SW 1271 (cell line): ENCODE measurements around the gene ATP2A2.
"Not testable (repeated sequence)": the region's sequence is repeated elsewhere in the genome, so short reads cannot be mapped to it uniquely, and the experiment has no call there.

Source experiments
- DNase-seq, 2 experiments: peaks; one replicate each; lab custom pipeline; 2025; lab: John Stamatoyannopoulos, UW

The ATP2A2 gene

DNA sequence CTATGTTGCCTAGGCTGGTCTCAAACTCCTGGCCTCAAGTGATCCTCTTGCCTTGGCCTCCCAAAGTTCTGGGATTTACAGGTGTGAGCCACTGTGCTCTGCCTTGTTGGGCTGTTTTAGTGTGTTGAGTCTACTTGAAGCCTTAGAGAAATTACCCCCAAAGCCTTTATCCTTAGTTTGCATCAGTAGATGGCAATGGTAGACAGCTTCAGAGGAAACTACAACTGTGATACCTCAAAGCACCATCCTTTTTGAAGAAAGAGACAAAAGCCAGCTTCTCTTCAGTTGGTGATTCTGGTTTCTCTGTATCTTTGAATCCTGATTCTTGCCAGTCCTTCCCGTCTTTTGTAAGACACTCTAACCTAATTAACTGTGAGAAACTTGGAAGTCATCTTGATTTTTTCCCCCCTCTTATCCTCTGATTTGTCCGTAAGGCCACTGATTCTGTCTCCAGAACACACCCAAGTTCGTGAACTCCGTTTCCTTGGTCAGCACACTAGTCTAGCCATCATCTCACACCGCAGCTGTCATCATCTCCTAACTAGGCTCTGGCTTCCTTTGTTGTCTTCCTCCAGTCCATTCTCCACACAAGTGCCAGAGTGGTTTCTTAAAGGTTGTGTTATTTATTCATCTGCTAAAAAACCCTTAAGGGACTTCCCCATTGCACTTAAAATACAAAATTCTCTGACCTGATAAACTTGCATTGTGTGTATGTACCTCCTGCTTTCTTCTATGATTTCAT, 20.2 kb downstream of the ATP2A2 start:
- DNase-seq, result no peak

DNA sequence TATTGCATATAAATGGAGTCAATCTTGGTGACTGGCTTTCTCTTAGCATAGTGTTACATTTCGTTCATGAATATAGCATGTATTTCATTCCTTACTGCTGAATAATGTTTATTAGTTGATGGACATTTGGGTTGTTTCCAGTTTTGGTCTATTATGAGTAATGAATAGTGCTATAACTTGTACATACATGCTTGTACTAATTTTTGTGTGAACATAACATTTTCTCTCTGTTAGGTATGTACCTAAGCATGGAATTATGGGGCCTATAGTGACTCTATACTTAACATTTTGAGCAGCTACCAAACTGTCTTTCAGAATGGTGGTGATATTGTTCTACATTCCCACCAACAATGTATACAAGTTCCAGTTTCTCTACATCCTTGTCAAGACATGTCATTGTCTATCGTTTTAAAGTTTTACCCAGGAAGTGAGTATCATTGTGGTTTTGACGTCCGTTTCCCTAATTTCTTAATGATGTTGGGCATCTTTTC, 23.1 kb downstream of the ATP2A2 start:
- DNase-seq, result no peak

DNA sequence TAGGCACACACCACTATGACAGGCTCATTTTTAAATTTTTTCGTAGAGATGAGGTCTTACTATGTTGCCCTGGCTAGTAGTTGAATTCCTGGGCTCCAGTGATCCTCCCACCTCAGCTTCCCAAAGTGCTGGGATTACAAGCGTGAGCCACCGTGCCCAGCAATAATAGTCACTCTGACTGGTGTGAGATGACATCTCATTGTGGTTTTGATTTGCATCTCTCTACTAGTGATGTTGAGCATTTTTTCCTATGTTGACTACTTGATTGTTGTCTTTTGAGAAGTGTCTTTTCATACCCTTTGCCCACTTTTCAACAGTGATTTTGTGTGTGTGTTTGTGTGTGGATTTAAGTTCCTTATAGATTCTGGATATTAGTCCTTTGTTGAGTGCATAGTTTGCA, 26.3 kb downstream of the ATP2A2 start:
- no peak for DNase-seq

DNA sequence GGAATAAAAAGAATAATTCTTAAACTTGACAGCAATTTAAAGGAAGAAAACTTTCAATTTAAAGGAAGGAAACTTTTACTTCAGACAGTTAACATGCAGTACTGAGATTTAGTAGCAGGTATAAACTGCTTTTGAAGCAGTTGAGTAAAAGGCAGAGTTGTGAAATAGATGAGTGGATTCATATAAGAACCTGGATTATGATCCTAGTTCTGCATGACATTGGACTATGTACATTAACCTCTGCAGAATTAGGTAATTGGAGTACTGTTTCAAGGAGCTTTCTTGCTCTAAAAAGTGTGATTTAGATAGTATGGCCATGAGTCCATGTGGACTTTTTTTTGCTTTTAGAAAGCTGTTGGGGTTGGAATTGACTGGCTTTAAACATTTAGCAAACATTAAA, 29.7 kb downstream of the ATP2A2 start:
- no peak for DNase-seq

DNA sequence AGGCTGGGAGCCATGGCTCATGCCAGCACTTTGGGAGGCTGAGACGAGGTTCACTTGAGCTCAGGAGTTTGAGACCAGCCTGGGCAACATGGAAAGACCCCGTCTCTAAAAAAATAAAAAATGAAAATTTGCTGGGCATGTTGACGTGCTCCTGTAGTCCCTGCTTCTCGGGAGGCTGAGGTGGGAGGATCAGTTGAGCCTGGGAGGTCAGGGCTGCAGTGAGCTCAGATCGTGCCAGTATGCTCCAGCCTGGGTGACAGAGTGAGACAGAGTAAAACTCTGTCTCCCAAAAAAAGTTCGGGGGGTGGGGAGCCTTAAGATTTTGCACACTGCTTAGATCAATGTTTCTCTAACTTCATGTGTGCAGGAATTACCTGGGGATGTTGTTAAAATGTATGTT, 30.9 kb downstream of the ATP2A2 start:
- DNase-seq, result no peak

DNA sequence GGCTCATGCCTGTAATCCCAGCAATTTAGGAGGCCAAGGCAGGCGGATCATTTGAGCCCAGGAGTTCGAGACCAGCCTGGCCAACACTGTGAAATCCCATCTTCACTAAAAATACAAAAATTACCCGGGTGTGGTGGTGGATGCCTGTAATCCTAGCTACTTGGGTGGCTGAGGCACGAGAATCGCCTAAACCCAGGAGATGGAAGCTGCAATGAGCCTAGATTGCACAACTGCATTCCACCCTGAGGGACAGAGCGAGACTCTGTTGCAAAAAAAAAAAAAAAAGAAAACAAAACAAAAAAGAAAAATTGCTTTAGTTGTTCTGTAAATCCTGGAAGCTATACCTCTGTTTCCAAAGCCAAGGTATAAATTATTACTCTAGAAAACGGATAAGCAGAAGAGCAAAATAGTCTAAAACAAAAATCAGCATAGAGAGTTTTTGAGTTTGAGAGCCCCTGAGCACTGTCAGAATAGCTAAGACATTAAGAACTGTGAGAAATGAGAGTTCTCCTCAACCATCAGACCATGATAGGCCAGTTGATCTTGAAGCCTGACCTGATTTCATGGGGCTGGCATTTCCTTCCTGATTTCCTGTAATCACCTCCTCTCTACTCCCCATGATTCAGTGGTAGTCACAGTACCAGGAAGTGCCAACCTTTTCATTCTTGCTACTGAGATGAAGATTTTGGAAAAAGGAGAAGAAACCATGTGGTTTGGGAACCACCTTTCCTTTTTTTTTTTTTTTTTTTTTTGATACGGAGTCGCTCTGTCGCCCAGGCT, 31.7 kb downstream of the ATP2A2 start:
- peak; percentile 62 to 88 for DNase-seq

DNA sequence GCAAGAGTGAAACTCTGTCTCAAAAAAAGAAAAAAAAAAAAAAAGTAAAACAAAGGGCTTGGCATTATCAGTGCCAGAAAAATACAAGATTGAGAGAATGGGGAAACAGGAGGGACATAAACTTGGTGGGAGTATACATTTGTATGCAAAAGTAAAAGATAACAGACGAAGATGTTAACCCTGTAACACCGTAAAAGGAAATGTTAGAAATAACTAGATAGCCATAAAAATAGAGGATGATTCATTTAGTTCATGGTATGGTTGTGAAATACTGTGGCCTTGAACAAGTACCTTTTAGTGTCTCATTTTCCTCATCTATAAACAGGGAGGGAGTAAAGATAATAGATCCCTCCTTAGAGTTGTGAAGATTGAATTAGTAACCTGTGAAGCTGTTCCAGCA, 33.3 kb downstream of the ATP2A2 start:
- DNase-seq, result peak in 1 of 2 experiments; percentile 61

DNA sequence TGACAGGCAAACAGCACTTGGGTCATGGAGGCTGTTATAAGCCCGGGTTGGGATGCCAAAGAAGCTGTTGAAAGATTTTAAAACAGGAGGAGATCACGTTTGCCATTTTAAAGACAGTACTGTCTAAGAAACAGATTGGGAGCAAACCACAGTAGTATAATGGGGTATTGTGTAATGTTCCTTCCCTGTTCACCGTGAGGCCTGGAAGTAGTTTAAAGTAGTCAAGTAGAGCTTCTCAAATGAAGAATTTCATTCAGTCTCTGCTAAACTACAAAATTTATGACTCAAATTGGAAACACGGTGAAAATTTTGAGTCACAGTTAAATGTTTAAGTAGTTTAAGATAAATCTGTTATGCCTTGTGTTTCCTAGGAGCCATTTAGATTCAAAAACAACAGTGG, 35.8 kb downstream of the ATP2A2 start:
- DNase-seq, result peak in 1 of 2 experiments; percentile 41

DNA sequence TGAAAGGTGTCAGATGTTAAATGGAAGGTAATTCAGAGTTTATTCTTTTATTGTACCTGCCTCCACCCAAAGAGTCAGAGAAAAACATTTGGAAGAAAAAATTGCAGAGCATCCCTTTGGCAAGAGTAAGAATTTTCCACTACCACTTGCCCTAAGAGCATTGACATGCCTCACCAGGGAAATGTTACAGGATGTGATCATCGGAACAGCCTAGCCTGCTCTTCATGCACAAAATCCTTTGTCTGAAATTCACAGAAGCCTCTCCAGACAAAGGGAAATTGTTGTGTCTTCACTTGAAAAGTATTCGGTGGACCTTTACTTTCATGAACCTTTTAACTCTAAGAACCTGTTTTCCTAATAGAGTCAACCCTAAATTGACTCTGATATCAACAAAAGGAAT, 36.9 kb downstream of the ATP2A2 start:
- DNase-seq, result peak in 1 of 2 experiments; percentile 18

DNA sequence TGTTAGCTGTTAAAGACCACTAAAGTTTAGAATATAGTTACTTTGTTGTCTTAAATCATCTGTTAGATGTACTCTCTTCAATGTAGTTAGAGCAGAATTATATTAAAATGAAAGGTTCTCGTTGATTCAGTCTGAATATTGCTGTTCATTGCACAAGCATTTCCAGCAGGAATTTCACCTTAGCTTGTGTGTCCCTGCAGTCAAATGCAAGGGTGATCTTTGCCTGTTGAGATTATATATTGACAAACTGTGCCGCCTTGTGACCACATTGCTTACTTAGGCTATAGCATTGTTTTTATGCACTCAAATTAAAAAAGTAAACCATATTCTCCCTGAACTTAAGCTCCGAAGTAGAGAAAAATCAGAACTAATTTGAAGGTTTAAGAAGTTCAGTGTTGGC, 39.5 kb downstream of the ATP2A2 start:
- no peak for DNase-seq

DNA sequence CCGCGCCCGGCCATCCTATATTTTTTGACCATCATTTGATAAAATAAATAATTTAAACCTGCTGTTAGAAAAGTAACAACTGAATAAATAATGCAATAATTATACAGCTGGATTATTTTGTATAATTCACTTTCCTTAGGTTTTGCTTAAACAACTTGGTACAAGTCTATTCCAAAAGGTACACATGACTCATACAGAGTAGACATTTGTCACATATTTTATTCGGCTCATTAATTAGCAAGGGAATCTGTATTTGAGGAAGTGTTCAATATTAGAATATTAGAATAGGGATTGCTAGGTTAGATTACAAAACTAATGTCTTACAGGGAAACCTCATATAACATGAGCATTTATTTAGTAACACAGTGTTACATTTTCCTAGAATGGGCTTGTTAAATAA, 48.7 kb downstream of the ATP2A2 start:
- DNase-seq, result no peak

DNA sequence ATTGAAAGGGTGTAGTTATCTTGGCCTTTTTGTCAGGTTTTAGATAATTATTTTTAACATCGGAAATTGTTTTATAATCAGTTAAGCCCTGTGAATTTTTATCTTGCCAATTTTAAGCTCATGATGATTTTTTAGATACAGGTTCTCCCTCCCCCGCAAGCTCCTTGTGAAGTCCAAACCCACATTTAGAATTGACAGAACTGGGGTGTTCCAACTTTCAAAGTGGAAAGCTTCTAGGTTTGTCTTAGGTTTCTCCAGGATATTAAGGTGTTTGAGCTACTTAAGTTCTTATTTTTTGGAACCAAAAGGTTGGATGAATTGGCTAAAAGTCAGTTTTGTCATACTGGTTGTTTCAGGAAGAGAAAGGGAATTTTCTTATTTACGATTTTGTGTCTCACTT, 49.1 kb downstream of the ATP2A2 start:
- DNase-seq, result no peak

DNA sequence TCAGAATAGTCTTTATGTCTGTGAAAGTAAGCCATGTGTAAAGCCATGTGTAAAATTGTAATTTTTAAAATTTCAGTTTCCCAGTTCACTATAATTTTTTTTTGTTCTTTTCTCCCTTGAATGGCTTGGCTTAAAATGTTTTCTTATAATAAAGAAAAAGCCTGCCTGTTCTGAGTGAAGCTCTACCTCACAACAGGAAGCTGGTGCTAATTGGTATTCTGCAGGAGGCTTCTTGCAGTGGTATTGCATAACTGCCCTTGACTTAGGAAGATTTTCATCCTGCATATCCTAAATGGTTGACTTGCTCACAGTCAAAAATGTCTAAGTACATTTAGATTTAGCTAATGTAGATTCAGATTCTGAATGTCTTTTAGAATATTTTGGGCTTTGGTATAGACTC, 49.5 kb downstream of the ATP2A2 start:
- DNase-seq, result no peak

DNA sequence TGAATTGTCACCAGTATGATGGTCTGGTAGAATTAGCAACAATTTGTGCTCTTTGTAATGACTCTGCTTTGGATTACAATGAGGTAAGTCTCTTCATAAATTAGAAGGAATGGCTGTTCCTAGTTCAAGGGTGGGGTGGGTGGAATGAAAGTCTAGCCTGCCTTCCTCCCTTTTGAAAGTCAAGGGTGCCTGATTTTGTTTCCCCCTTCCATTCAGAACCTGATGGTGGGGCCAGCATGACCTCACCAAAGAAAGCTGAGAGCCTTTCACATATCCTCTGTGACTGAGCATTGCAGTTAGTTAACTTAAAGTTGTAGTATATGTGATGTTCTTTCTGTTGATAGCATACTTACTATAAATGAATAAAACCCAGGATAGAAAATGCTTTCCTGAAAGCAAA, 52.2 kb downstream of the ATP2A2 start:
- DNase-seq, result no peak

DNA sequence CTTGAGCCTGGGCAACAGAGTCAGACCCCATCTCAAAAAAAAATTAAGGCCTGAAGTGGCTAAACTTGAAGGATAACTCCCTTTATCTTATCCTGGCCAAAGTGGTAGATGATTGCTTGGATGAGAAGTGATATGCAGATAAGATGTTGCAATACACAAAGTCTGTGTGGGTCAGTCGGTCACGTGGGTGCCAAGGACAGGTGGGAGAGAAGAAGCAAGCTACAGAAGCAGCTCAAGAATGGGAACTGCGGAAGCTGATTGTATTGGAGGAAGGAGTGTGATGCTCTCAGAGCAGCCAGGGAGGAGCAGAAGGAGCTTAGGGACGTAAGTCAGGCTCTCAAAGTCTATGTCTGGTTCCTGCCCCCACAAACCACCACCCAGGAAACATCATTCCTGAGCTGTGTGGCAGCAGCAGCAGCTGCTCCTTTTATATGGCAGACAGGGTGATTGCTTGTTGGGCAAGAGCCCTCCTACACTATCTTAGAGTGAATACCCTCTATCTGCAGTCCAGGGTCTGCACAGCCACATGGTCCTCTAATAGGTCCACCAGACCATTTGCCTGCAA, 54.5 kb downstream of the ATP2A2 start:
- no peak for DNase-seq

DNA sequence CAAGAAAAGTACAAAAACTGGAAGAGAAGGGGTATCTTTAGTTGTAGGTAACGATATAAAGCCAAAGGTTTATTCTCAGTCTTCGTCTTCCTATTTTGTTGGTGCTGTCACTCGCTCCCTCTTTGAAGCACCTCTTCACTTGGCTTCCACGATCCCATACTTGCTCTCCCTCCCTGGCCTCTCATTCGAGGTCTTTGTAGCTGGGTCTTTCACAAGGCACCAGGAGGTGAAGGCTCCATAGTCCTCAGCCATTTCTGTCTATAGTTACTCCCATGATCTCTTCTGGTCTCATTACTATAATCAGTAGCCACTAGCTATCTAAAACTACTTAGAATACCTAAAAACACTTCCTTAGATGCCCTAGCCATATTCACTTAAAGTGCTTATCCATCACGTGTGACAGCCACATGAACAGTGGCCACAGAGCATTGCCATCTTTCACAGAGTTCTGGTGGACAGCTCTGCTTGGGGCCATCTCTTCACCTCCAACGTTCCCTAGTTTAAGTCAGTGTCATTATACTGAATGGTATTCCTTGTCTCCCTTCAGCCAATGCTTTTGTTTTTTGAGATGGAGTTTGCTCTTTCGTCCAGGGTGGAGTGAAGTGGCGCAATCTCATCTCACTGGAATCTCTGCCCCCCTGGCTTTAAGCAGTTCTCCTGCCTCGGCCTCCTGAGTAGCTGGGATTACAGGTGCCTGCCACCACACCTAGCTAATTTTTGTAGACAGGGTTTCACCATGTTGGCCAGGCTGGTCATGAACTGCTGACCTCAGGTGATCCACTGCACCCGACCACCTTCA, 57.1 kb downstream of the ATP2A2 start:
- DNase-seq, result no peak

DNA sequence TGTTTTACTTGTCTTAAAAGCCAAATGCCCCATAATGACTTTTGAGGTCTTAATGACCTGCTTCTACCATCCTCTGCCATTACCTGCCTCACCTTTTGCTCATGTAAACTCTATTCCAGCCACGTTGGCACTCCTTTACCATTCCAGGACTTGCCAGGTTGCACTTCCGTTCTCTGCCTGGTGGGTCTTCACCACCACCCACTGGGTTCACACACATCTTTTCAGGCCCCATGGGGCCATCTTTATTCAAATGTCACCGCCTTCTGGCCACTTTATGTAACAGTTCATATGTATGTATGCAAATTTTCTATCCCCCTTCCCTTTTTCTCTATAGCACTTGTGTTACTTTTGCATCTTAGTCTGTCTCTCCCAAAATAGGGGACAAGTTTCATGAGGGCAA, 57.7 kb downstream of the ATP2A2 start:
- no peak for DNase-seq

DNA sequence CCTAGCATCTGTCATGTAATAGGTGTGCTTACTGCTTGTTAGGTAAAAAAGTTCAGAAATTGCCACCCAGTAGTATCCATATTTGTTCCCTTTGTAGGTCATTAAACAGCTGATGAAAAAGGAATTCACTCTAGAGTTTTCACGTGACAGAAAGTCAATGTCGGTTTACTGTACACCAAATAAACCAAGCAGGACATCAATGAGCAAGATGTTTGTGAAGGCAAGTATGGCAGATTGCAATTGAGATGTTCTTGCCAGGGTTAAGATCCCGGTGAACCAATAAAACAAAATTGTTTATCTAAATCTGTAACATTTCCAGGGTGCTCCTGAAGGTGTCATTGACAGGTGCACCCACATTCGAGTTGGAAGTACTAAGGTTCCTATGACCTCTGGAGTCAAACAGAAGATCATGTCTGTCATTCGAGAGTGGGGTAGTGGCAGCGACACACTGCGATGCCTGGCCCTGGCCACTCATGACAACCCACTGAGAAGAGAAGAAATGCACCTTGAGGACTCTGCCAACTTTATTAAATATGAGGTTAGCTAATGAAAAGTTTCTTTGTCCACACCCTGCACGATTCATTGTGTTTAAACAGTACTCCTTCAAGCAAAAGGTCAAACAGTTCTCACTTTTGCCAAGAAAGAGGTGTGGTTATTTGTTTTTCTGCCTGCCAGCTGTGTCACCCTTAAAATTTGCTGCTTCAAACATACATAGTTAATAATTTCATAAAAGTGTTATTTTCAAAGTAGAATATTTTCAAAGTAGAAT, 58.3 kb downstream of the ATP2A2 start:
- no peak for DNase-seq

DNA sequence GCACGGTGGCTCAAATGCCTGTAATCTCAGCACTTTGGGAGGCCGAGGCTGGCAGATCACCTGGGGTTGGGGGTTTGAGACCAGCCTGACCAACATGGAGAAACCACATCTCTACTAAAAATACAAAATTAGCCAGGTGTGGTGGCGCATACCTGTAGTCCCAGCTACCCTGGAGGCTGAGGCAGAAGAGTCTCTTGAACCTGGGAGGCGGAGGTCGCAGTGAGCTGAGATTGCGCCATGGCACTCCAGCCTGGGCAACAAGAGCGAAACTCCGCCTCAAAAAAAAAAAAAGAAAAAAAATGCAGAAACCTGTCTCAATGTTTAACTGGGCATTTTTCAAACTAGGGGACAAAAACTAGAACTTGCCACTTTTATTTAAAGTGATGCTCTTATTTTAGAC, 59.2 kb downstream of the ATP2A2 start:
- DNase-seq, result not testable (repeated sequence)

DNA sequence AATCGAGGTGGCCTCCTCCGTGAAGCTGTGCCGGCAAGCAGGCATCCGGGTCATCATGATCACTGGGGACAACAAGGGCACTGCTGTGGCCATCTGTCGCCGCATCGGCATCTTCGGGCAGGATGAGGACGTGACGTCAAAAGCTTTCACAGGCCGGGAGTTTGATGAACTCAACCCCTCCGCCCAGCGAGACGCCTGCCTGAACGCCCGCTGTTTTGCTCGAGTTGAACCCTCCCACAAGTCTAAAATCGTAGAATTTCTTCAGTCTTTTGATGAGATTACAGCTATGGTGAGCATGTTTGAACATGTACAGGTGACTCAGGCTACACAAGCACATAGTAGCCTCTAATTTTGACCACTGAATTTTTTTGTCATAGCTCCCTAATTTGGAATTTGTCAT, 59.7 kb downstream of the ATP2A2 start:
- DNase-seq, result no peak

DNA sequence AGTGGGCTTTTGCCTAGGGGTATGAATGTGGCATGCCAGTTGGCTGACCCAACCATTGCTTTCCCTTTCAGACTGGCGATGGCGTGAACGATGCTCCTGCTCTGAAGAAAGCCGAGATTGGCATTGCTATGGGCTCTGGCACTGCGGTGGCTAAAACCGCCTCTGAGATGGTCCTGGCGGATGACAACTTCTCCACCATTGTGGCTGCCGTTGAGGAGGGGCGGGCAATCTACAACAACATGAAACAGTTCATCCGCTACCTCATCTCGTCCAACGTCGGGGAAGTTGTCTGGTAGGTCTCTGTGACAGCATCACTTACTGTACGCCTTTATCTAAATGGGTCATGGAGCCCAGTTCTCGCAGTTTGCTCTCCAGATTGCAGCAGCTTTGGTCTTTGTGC, 61.1 kb downstream of the ATP2A2 start:
- no peak for DNase-seq

DNA sequence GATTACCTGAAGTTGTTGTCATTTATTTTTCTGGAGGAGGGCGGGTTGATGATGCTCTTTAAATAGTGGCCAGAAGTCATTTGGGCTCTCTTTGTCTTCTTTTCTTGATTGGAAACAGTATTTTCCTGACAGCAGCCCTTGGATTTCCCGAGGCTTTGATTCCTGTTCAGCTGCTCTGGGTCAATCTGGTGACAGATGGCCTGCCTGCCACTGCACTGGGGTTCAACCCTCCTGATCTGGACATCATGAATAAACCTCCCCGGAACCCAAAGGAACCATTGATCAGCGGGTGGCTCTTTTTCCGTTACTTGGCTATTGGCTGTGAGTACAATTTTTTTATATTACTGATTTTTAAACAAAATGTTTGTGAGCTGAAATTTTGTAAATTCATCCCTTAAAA, 62.1 kb downstream of the ATP2A2 start:
- DNase-seq, result no peak
